IMR-90 (cell line): Measurements from ENCODE around the gene ITM2B. TPM values are rescaled to one million over a fixed set of nuclear protein-coding genes. Genes with fewer than 3 reads are reported as not detected.

ENCODE experiments used
- ATAC-seq: fragments of 200-7000 bp; cut with Tn5 transposase; 2 replicates; pipeline ENCODE4 v1.9.1; 2020; ENCODE audit warnings: low read depth, mild to moderate bottlenecking, moderate library complexity
- BruUV-seq: library from RNA; stranded (reverse); fragments of 400-500 nt; replicated peaks from 2 replicates; lab custom pipeline; 2021; lab: Mats Ljungman, UMichigan
- CTCF ChIA-PET: fragments of 300-600 bp; formaldehyde crosslinking; extraction: SDS; loops from one replicate; lab custom pipeline; 2021; ENCODE audit warnings: antibody characterized with exemption; lab: Yijun Ruan, JAX
- POLR2A ChIA-PET: fragments of 300-600 bp; sonication (Branson Sonifier 250); formaldehyde crosslinking; loops from one replicate; lab custom pipeline; 2022; ENCODE audit warnings: antibody characterized with exemption; ENCODE audit not compliant: unreplicated experiment; lab: Charles Lee
- DNase-seq: peaks from one replicate; pipeline ENCODE4 v3.0.0; 2013
- H2AFZ ChIP-seq: replicated peaks from 2 replicates; pipeline ENCODE3; 2013; ENCODE audit warnings: low read length, mild to moderate bottlenecking; ENCODE audit not compliant: poor library complexity
- H2AK5ac ChIP-seq: 2 replicates; pipeline ENCODE4 v1.6.1; 2013; ENCODE audit warnings: low read depth, low read length, inconsistent platforms
- H2AK9ac ChIP-seq: replicated peaks from 2 replicates; pipeline ENCODE3; 2013; ENCODE audit warnings: mild to moderate bottlenecking, low read depth, low read length, moderate library complexity; ENCODE audit not compliant: poor library complexity
- H2BK120ac ChIP-seq: 2 replicates; pipeline ENCODE4 v1.6.1; 2013; ENCODE audit warnings: low read depth, low read length, inconsistent platforms
- H2BK15ac ChIP-seq: 3 replicates; pipeline ENCODE4 v1.6.1; 2013; ENCODE audit warnings: low read depth, low read length, inconsistent platforms
- H2BK20ac ChIP-seq: 2 replicates; pipeline ENCODE4 v1.6.1; 2013; ENCODE audit warnings: low read depth, mild to moderate bottlenecking, inconsistent platforms, low read length, moderate library complexity
- H2BK5ac ChIP-seq: 2 replicates; pipeline ENCODE4 v1.6.1; 2013; ENCODE audit warnings: mild to moderate bottlenecking, low read depth, low read length, inconsistent platforms; ENCODE audit not compliant: poor library complexity, severe bottlenecking
- H3K14ac ChIP-seq: replicated peaks from 2 replicates; pipeline ENCODE4 v1.6.1; 2013; ENCODE audit warnings: low read depth, low read length, inconsistent platforms
- H3K18ac ChIP-seq: 2 replicates; pipeline ENCODE4 v1.6.1; 2013; ENCODE audit warnings: low read depth, low read length, control low read depth
- H3K23ac ChIP-seq: 2 replicates; pipeline ENCODE4 v1.6.1; 2013; ENCODE audit warnings: low read depth, low read length, inconsistent platforms
- H3K27ac ChIP-seq: 2 replicates; pipeline ENCODE4 v1.5.1; 2013; ENCODE audit warnings: mild to moderate bottlenecking, control low read depth, low read length; ENCODE audit not compliant: insufficient read depth
- H3K27me3 ChIP-seq: 2 replicates; pipeline ENCODE4 v1.6.1; 2013; ENCODE audit warnings: low read length; ENCODE audit not compliant: control insufficient read depth, insufficient read depth
- H3K36me3 ChIP-seq: 2 replicates; pipeline ENCODE4 v1.6.1; 2013; ENCODE audit warnings: low read length, mixed read lengths; ENCODE audit not compliant: control insufficient read depth, insufficient read depth
- H3K4ac ChIP-seq: 2 replicates; pipeline ENCODE4 v1.6.1; 2013; ENCODE audit warnings: low read depth, low read length, inconsistent platforms
- H3K4me1 ChIP-seq: 2 replicates; pipeline ENCODE4 v1.6.1; 2013; ENCODE audit warnings: low read length, mixed read lengths; ENCODE audit not compliant: control insufficient read depth, insufficient read depth
- H3K4me2 ChIP-seq: 2 replicates; pipeline ENCODE4 v1.6.1; 2013; ENCODE audit warnings: low read depth, mild to moderate bottlenecking, control low read depth, low read length, moderate library complexity
- H3K4me3 ChIP-seq: 2 replicates; pipeline ENCODE4 v1.5.1; 2013; ENCODE audit warnings: low read depth, mild to moderate bottlenecking, control low read depth, low read length, moderate library complexity; ENCODE audit not compliant: insufficient read depth
- H3K56ac ChIP-seq: 2 replicates; pipeline ENCODE4 v1.6.1; 2013; ENCODE audit warnings: low read length, inconsistent platforms; ENCODE audit not compliant: insufficient read depth; ENCODE audit errors: extremely low read depth
- H3K79me1 ChIP-seq, 2 experiments: 2 replicates each; pipeline ENCODE4 v1.6.1; 2013; ENCODE audit warnings: low read length in 2 of 2, inconsistent platforms in 1 of 2, low read depth in 1 of 2
- H3K9ac ChIP-seq: 2 replicates; pipeline ENCODE4 v1.6.1; 2013; ENCODE audit warnings: low read depth, low read length, control low read depth
- H3K9me1 ChIP-seq: 2 replicates; pipeline ENCODE4 v1.6.1; 2013; ENCODE audit warnings: low read length, inconsistent platforms; ENCODE audit not compliant: insufficient read depth
- H3K9me3 ChIP-seq: 2 replicates; pipeline ENCODE4 v1.6.1; 2013; ENCODE audit warnings: low read length; ENCODE audit not compliant: control insufficient read depth, insufficient read depth
- H4K20me1 ChIP-seq: 2 replicates; pipeline ENCODE4 v1.6.1; 2013; ENCODE audit warnings: low read length, inconsistent platforms; ENCODE audit not compliant: insufficient read depth
- H4K5ac ChIP-seq: 2 replicates; pipeline ENCODE4 v1.6.1; 2013; ENCODE audit warnings: mild to moderate bottlenecking, low read depth, low read length, control low read depth
- H4K8ac ChIP-seq, 2 experiments: 2 replicates each; pipeline ENCODE4 v1.6.1; 2013; ENCODE audit warnings: low read depth in 2 of 2, low read length in 2 of 2, control low read depth in 1 of 2, inconsistent platforms in 1 of 2
- H4K91ac ChIP-seq: 2 replicates; pipeline ENCODE4 v1.6.1; 2013; ENCODE audit warnings: low read depth, low read length, inconsistent platforms; ENCODE audit not compliant: insufficient read depth
- CHD1 ChIP-seq: IDR thresholded peaks from 2 replicates; pipeline ENCODE4 v1.6.1; 2012; ENCODE audit warnings: low read depth, low read length, improper control_type of control experiment
- MXI1 ChIP-seq: IDR thresholded peaks from 2 replicates; pipeline ENCODE4 v1.6.1; 2012; ENCODE audit warnings: low read depth, mild to moderate bottlenecking, low read length, moderate library complexity, borderline replicate concordance
- NFE2L2 ChIP-seq: fragments of 150-350 bp; IDR thresholded peaks from 2 replicates; pipeline ENCODE4 v1.6.1; 2016; ENCODE audit warnings: low read depth, mild to moderate bottlenecking, low read length
- POLR2A ChIP-seq: IDR thresholded peaks from 2 replicates; pipeline ENCODE4 v1.6.1; 2012; ENCODE audit warnings: mild to moderate bottlenecking, low read depth, low read length
- RCOR1 ChIP-seq: IDR thresholded peaks from 2 replicates; pipeline ENCODE4 v1.6.1; 2012; ENCODE audit warnings: mild to moderate bottlenecking, low read length, improper control_type of control experiment; ENCODE audit not compliant: insufficient replicate concordance
- SMC3 ChIP-seq: fragments of 150-350 bp; IDR thresholded peaks from 2 replicates; pipeline ENCODE4 v1.6.1; 2016; ENCODE audit warnings: low read depth, mild to moderate bottlenecking, antibody characterized with exemption, low read length, moderate library complexity
- WGBS, 2 experiments: methylation state at CpG; one replicate each; pipeline versions ENCODE4 v1.1.5 to v1.1.7; 2013; ENCODE audit warnings: missing lambda C conversion rate in 2 of 2; ENCODE audit not compliant: insufficient read length in 1 of 2; ENCODE audit errors: extremely low coverage in 2 of 2; 5-methylcytosine and 5-hydroxymethylcytosine counted together
- dilution Hi-C: fragments of 300-500 bp; cut with HindIII; formaldehyde crosslinking; loops from one replicate; pipeline ENCODE4 v1.14.3; 2018; ENCODE audit warnings: low sequenced_read_pairs; ENCODE audit not compliant: unreplicated experiment
- in situ Hi-C: fragments of 300-500 bp; cut with MboI; formaldehyde crosslinking; loops from 3 replicates; pipeline ENCODE4 v1.14.3; 2019; ENCODE audit warnings: low sequenced_read_pairs, inconsistent platforms, mixed read lengths
- intact Hi-C: fragments of 100-400 bp; cut with micrococcal nuclease; formaldehyde crosslinking; loops from 2 replicates; pipeline ENCODE4 v1.10.0; 2022
- polyA plus RNA-seq, 3 experiments: library from polyadenylated mRNA; depleted of rRNA; stranded (reverse); fragments of >200 nt; gene quantifications; 2 replicates each; pipeline ENCODE4 v1.2.3, GENCODE V29; 2012; ENCODE audit warnings: low replicate concordance in 1 of 3
- total RNA-seq: library from RNA; depleted of rRNA; stranded (reverse); fragments of >200 nt; gene quantifications from 2 replicates; pipeline ENCODE4 v1.2.3, GENCODE V29; 2012
- TF ChIP-seq, protein P1 (sequence below): fragments of 150-350 bp; IDR thresholded peaks from 2 replicates; pipeline ENCODE4 v1.6.1; 2017; ENCODE audit warnings: mild to moderate bottlenecking, antibody characterized with exemption, low read length, low read depth
- TF ChIP-seq, protein P2 (sequence below): conservative IDR thresholded peaks from 2 replicates; pipeline ENCODE4 v1.5.1; 2012; ENCODE audit warnings: mild to moderate bottlenecking, low read depth, low read length, improper control_type of control experiment

The ITM2B gene
- total and polyA plus RNA-seq, 2 of the 4 experiments (the other 2 are of a cell fraction), result 51.1 to 158 TPM

DNA sequence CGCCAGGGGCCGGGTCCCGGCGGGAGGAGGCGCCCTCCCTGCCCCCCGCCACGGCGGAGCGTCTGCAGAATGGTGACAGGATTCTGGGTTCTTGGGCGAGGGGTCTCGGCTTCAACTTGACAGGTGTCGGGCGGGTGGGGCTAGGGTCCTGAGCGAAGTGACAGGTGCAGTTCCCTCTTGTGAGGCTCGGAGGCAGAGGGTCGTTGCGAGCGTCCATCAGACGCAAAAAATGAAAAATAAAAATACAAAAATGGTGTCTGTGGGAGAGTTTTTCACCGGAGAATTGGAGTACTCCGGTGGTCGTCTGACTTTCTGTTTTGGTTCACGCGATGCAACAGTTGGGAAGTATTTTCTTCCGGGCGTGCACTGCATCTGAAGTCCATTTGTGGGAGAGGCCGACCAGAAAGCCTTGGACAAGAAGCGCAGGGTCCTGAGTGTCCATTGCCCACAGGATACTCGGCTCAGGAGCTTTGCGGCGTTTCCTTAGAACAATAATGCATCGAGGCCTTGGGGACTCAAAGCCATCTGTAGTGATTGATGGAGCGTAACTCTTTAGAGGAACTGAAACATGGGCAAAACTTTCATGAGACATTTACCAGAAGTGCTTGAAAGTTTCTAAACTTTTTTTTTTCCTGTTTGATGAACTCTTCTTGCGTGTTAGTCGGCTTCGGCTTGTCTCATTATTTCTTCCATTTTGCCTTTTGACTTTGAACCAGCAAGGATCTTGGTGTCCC is 71.3 kb downstream of the ITM2B start:
- H3K4ac ChIP-seq, result peak overlapping the region; percentile 62
- DNase-seq (peak; percentile 55), ATAC-seq (peak; percentile 27)
- no peak overlapping the region for H2AK5ac ChIP-seq
- TF ChIP-seq RCOR1 (no peak), POLR2A (no peak), MXI1 (no peak), NFE2L2 (no peak), SMC3 (no peak), CHD1 (no peak)
- TF ChIP-seq, protein P1, sequence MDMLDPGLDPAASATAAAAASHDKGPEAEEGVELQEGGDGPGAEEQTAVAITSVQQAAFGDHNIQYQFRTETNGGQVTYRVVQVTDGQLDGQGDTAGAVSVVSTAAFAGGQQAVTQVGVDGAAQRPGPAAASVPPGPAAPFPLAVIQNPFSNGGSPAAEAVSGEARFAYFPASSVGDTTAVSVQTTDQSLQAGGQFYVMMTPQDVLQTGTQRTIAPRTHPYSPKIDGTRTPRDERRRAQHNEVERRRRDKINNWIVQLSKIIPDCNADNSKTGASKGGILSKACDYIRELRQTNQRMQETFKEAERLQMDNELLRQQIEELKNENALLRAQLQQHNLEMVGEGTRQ, result no peak
- TF ChIP-seq, protein P2, sequence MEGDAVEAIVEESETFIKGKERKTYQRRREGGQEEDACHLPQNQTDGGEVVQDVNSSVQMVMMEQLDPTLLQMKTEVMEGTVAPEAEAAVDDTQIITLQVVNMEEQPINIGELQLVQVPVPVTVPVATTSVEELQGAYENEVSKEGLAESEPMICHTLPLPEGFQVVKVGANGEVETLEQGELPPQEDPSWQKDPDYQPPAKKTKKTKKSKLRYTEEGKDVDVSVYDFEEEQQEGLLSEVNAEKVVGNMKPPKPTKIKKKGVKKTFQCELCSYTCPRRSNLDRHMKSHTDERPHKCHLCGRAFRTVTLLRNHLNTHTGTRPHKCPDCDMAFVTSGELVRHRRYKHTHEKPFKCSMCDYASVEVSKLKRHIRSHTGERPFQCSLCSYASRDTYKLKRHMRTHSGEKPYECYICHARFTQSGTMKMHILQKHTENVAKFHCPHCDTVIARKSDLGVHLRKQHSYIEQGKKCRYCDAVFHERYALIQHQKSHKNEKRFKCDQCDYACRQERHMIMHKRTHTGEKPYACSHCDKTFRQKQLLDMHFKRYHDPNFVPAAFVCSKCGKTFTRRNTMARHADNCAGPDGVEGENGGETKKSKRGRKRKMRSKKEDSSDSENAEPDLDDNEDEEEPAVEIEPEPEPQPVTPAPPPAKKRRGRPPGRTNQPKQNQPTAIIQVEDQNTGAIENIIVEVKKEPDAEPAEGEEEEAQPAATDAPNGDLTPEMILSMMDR, result 0 out of 2 replicates have a peak, but pooled peaks have one; percentile 3
- H3K9me1 ChIP-seq, result no peaks in the 10 kb centered on the region; the same call in 1 of the 2 replicates
- peak overlapping the region; percentile 68 for H3K27ac ChIP-seq
- H3K27me3 ChIP-seq, result no peaks in the 10 kb centered on the region
- no peak overlapping the region for H2BK120ac ChIP-seq
- dilution Hi-C loops, result no loop called here
- H4K91ac ChIP-seq, result no peak overlapping the region
- H2BK5ac ChIP-seq, result peak overlapping the region; percentile 64
- peak overlapping the region; percentile 93 for H2AFZ ChIP-seq
- peak overlapping the region; percentile 82 for H3K23ac ChIP-seq
- H3K4me2 ChIP-seq, result peak overlapping the region; percentile 98
- no peaks in the 10 kb centered on the region for H3K9me3 ChIP-seq
- H2BK20ac ChIP-seq, result no peak overlapping the region
- H2AK9ac ChIP-seq, result peak overlapping the region; percentile 98
- H3K36me3 ChIP-seq, result no peaks in the 10 kb centered on the region
- peak overlapping the region; percentile 18; the same call in 1 of the 2 replicates for H3K18ac ChIP-seq
- H3K56ac ChIP-seq, result peak overlapping the region; percentile 51
- H3K4me1 ChIP-seq, result no peaks in the 10 kb centered on the region
- H4K20me1 ChIP-seq, result peaks cover 5% of the 10 kb centered on the region; the same call in 1 of the 2 replicates
- intact Hi-C loops, result loop anchor here (1.0 to 2.0 kb wide), 2 partner anchors 70 to 465 kb away; no protein-coding TSS in a partner anchor
- peaks cover 0 to 19% of the 10 kb centered on the region in 2 experiments; a peak in 2 of 4 replicates for H3K79me1 ChIP-seq
- peak overlapping the region; percentile 7 for H3K14ac ChIP-seq
- CTCF ChIA-PET, result interaction anchor here (0.5 kb wide), 1 partner anchor 661 kb away, joined by 4 read pairs; no protein-coding TSS in a partner anchor
- 0% methylated on average over 19 of the region's 36 CpGs; no CpG with 5 or more reads in 1 of the 2 experiments for WGBS, 2 experiments
- no TSS peak for BruUV-seq
- H4K5ac ChIP-seq, result peak overlapping the region; percentile 14
- no peak overlapping the region for H2BK15ac ChIP-seq
- in situ Hi-C loops, result no loop called here
- H4K8ac ChIP-seq, result peak overlapping the region; percentile 2 to 4; a peak in 2 of 4 replicates
- peak overlapping the region; percentile 79 for H3K9ac ChIP-seq
- POLR2A ChIA-PET, result no interaction called here
- H3K4me3 ChIP-seq, result peak overlapping the region; percentile 59
